SK-N-MC (cell line): ENCODE data around the gene RBM48.

Source experiments
- EZH2 ChIP-seq: fragments of 200-600 bp; sonication (generic); IDR thresholded peaks from one replicate; pipeline ENCODE4 v1.6.1; 2017; ENCODE audit warnings: antibody characterized with exemption
- FOXP2 ChIP-seq: optimal IDR thresholded peaks from 2 replicates; pipeline ENCODE3; 2011; ENCODE audit warnings: mild to moderate bottlenecking, moderate library complexity; ENCODE audit not compliant: insufficient read depth; ENCODE audit errors: extremely low read length, control extremely low read depth
- POLR2AphosphoS5 ChIP-seq: IDR thresholded peaks from 2 replicates; pipeline ENCODE4 v1.6.1; 2012; ENCODE audit warnings: mild to moderate bottlenecking, low read depth, low read length, borderline replicate concordance

DNA sequence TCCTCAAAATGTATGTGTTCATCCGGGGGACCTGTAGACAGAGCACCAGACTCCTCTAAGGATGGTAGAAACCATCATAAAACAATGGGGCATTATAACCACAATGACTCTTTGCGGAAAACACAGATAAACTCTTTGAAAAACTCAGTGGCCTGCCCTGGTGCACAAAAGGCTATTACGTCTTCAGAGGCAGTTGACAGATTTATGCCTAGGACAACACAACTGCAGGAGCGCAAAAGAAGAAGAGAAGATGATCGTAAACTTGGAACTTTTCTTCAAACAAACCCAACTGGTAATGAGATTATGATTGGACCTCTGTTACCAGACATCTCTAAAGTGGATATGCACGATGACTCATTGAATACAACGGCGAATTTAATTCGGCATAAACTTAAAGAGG lies 6.0 kb downstream of the RBM48 start:
- TF ChIP-seq POLR2AphosphoS5 (no peak), EZH2 (no peak), FOXP2 (no peak)
